ENCODE results near the gene CEACAM21.

CEACAM21 gene

GRCh38 chr19:41541990-41542584 lies 33.9 kb upstream of the CEACAM21 start:
- Histone ChIP-seq H3K4me2 (no peak overlapping the region), H2AFZ (ENCODE audit: low read depth) (no peak overlapping the region)

DNA sequence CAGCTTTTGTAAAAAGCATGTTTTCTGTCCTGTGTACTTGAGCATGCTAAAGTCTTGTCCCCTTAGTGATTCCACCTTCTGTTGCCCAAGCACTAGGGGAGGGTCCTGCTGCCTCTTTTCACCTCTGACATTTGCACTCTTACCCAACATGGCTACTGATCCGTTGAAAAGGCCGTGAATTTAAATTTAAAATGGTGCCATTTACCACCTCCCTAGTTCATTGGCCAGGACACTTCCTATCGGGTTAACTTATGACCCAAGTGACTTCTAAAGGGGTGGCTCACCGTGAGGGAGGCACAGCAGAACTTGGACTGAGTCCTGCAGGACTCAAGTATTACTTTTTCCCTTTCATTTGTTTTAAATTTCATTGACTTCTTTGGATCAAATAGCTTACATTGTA lies 33.3 kb upstream of the CEACAM21 start:
- Histone ChIP-seq H2AFZ (ENCODE audit: low read depth) (no peak overlapping the region), H3K9ac (no peak overlapping the region), H3K4me3 (IDR thresholded peaks at IDR 0.05; ENCODE audit: insufficient read depth, low read depth, low read length) (no peak overlapping the region), H3K27ac (no peak overlapping the region), H3K4me2 (no peak overlapping the region), H3K4me1 (ENCODE audit: low read depth, poor library complexity, severe bottlenecking) (peaks cover 58% of the 10 kb centered on the region), H3K36me3 (ENCODE audit: insufficient read depth) (no peaks in the 10 kb centered on the region), H4K20me1 (ENCODE audit: insufficient read depth) (no peaks in the 10 kb centered on the region), H3K27me3 (ENCODE audit: insufficient read depth, low read depth) (no peaks in the 10 kb centered on the region; the same call in 1 of the 2 replicates), H3K79me2 (ENCODE audit: insufficient read depth, low read depth) (no peaks in the 10 kb centered on the region)
- TF ChIP-seq CTCF (conservative IDR thresholded peaks at IDR 0.05; ENCODE audit: low read depth, low read length) = no peak

More at GRCh38 chr19:41541990-41542584, 33.9 kb upstream of the CEACAM21 start:
- H3K36me3 ChIP-seq (ENCODE audit: insufficient read depth) = no peaks in the 10 kb centered on the region
- TF ChIP-seq CTCF (conservative IDR thresholded peaks at IDR 0.05; ENCODE audit: low read depth, low read length) = peak; percentile 58
- no peaks in the 10 kb centered on the region; the same call in 1 of the 2 replicates for H3K27me3 ChIP-seq (ENCODE audit: insufficient read depth, low read depth)
- no peak overlapping the region for H3K27ac ChIP-seq
- no peak overlapping the region for H3K4me3 ChIP-seq (IDR thresholded peaks at IDR 0.05; ENCODE audit: insufficient read depth, low read depth, low read length)
- peaks cover 58% of the 10 kb centered on the region for H3K4me1 ChIP-seq (ENCODE audit: low read depth, poor library complexity, severe bottlenecking)
- H3K9ac ChIP-seq = no peak overlapping the region
- no peaks in the 10 kb centered on the region for H3K79me2 ChIP-seq (ENCODE audit: insufficient read depth, low read depth)
- no peaks in the 10 kb centered on the region for H4K20me1 ChIP-seq (ENCODE audit: insufficient read depth)

- no peak overlapping the region for H3K9ac ChIP-seq
- H3K4me2 ChIP-seq = no peak overlapping the region
- no peaks in the 10 kb centered on the region for H4K20me1 ChIP-seq (ENCODE audit: insufficient read depth)
- no peak overlapping the region for H3K4me3 ChIP-seq (IDR thresholded peaks at IDR 0.05; ENCODE audit: insufficient read depth, low read depth, low read length)
- no peak overlapping the region for H3K27ac ChIP-seq
- no peaks in the 10 kb centered on the region for H3K36me3 ChIP-seq (ENCODE audit: insufficient read depth)
- no peak for TF ChIP-seq CTCF (conservative IDR thresholded peaks at IDR 0.05; ENCODE audit: low read depth, low read length)
- no peaks in the 10 kb centered on the region for H3K79me2 ChIP-seq (ENCODE audit: insufficient read depth, low read depth)
- peaks cover 62% of the 10 kb centered on the region for H3K4me1 ChIP-seq (ENCODE audit: low read depth, poor library complexity, severe bottlenecking)
- H3K27me3 ChIP-seq (ENCODE audit: insufficient read depth, low read depth) = no peaks in the 10 kb centered on the region; the same call in 1 of the 2 replicates
- H2AFZ ChIP-seq (ENCODE audit: low read depth) = no peak overlapping the region
Observed at GRCh38 chr19:41543582-41543981, 32.4 kb upstream of the CEACAM21 start.

GRCh38 chr19:41545547-41545946 lies 30.4 kb upstream of the CEACAM21 start:
- Histone ChIP-seq H3K4me2 (no peak overlapping the region), H3K27me3 (ENCODE audit: insufficient read depth, low read depth) (no peaks in the 10 kb centered on the region; the same call in 1 of the 2 replicates), H2AFZ (ENCODE audit: low read depth) (no peak overlapping the region), H4K20me1 (ENCODE audit: insufficient read depth) (no peaks in the 10 kb centered on the region), H3K36me3 (ENCODE audit: insufficient read depth) (no peaks in the 10 kb centered on the region), H3K79me2 (ENCODE audit: insufficient read depth, low read depth) (peaks cover 17% of the 10 kb centered on the region), H3K27ac (no peak overlapping the region), H3K4me3 (IDR thresholded peaks at IDR 0.05; ENCODE audit: insufficient read depth, low read depth, low read length) (no peak overlapping the region), H3K9ac (no peak overlapping the region), H3K4me1 (ENCODE audit: low read depth, poor library complexity, severe bottlenecking) (peaks cover 62% of the 10 kb centered on the region)
- TF ChIP-seq CTCF (conservative IDR thresholded peaks at IDR 0.05; ENCODE audit: low read depth, low read length) = no peak
